Spinal cord (tissue), 10 donors: ENCODE measurements around the gene RDH13. TPM values are rescaled to one million over a fixed set of nuclear protein-coding genes. Genes with fewer than 3 reads are reported as not detected.

Experiments
- DNase-seq, 6 donors: peaks; one replicate each; pipeline versions ENCODE4 v3.0.0 to v3.0.0-alpha.2; 2013 to 2015; ENCODE audit warnings: low spot score in 6 of 6, low read depth in 4 of 6
- H3K27ac ChIP-seq: one replicate; pipeline ENCODE4 v1.5.1; 2013; ENCODE audit warnings: low read depth, low read length, control low read depth
- H3K27me3 ChIP-seq: one replicate; pipeline ENCODE4 v1.6.1; 2013; ENCODE audit warnings: low read length; ENCODE audit not compliant: control insufficient read depth, insufficient read depth
- H3K36me3 ChIP-seq: one replicate; pipeline ENCODE4 v1.6.1; 2013; ENCODE audit warnings: low read length; ENCODE audit not compliant: control insufficient read depth, insufficient read depth
- H3K4me1 ChIP-seq: one replicate; pipeline ENCODE4 v1.6.1; 2013; ENCODE audit warnings: low read length; ENCODE audit not compliant: control insufficient read depth, insufficient read depth
- H3K4me3 ChIP-seq: one replicate; pipeline ENCODE4 v1.5.1; 2013; ENCODE audit warnings: low read depth, low read length, control low read depth
- H3K9me3 ChIP-seq: one replicate; pipeline ENCODE4 v1.6.1; 2013; ENCODE audit warnings: low read length; ENCODE audit not compliant: control insufficient read depth, insufficient read depth
- WGBS: methylation state at CpG from one replicate; pipeline ENCODE4 v1.1.5; 2013; ENCODE audit warnings: missing lambda C conversion rate; ENCODE audit not compliant: insufficient coverage; 5-methylcytosine and 5-hydroxymethylcytosine counted together
- polyA plus RNA-seq, 2 donors: library from polyadenylated mRNA; unstranded; fragments of 120-200 nt; gene quantifications; one replicate each; pipeline ENCODE4 v1.2.1, GENCODE V29; 2013; ENCODE audit not compliant: insufficient read length in 2 of 2
- total RNA-seq, 2 donors: library from RNA; depleted of rRNA in 1 of 2; stranded (reverse); fragments of 120-200 nt in 1 of 2; fragments of >200 nt in 1 of 2; gene quantifications; one replicate each; pipeline versions ENCODE4 v1.2.3 to v1.2.4, GENCODE V29; 2013 to 2014
- donor health status: healthy.

The RDH13 gene
- total and polyA plus RNA-seq, 4 donors = 16.6 to 34.8 (median 18.0) TPM

DNA sequence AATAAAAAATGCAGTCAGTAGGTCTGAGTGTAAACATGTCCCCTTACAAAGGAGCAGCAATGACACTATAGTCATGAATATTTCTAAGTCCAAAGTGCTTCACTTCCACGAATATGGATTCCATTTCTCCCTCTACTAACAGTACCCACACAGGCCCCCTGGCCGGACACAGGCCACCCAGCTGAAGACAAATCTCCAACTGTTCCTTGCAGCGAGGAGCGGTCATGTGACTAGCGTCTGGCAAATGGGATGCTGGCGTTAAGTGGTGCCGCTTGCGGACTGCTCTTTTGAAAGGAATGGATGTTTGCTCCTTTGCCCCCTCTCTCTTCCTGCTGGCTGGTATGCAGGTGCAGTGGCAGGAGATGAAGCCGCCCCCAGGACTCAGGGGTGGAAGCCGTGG, 38.3 kb upstream of the RDH13 start:
- H3K36me3 ChIP-seq = peaks cover 60% of the 10 kb centered on the region
- 77% methylated on average over 4 of the region's 10 CpGs for WGBS
- no peak for DNase-seq

DNA sequence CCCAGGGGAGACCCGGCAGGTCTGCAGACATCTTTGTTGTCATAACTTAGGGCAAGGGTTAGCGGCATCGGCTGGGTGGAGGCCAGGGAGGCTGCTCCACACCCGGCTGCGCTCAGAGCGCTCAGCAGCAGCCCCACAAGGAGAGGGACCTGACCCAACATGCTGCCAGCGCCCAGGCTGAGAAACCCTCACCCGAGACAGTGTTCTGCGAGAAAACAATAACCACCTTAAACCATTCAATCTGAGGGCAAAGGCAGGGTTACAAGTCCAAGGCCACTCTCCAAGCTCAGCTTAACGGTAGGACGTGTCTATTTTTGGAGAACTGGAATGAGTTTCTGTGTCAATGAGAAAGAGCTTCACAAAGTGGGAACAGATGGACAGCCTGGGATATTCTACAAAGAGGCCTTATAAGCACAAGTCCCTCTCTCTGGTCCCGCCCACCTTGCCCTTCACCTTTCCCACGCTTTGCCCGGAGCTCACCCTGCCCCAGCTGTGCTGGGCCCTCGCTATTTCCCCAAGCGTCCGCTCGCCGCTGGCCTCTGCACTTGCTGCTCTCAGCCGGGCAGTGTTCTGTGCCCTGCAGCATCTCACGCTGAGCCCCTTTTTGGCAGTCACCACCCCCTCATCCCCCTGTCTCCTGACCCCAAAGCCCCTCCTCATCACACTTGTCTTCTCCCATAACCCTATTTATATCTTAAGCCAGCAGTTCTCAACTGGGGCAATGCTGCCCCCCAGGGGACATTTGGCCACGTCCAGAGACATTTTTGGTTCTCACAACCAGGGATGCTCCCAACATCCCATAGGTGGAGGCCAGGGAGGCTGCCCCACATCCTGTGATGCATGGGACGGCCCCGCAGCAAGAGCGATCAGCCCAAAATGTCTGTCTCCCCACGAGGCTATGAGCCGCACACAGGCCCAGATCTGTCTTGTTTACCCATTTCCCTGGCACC, 36.9 kb upstream of the RDH13 start:
- no peaks in the 10 kb centered on the region for H3K9me3 ChIP-seq
- peaks cover 72% of the 10 kb centered on the region for H3K36me3 ChIP-seq
- no peaks in the 10 kb centered on the region for H3K27me3 ChIP-seq
- 70% methylated on average over 26 of the region's 27 CpGs for WGBS
- H3K27ac ChIP-seq = no peak overlapping the region
- no peak overlapping the region for H3K4me3 ChIP-seq
- peaks cover 19% of the 10 kb centered on the region for H3K4me1 ChIP-seq
- DNase-seq = no peak

More for the DNA sequence above, 38.3 kb upstream of the RDH13 start:
- no peak overlapping the region for H3K27ac ChIP-seq
- no peaks in the 10 kb centered on the region for H3K27me3 ChIP-seq
- peaks cover 19% of the 10 kb centered on the region for H3K4me1 ChIP-seq
- H3K9me3 ChIP-seq = no peaks in the 10 kb centered on the region
- no peak overlapping the region for H3K4me3 ChIP-seq

DNA sequence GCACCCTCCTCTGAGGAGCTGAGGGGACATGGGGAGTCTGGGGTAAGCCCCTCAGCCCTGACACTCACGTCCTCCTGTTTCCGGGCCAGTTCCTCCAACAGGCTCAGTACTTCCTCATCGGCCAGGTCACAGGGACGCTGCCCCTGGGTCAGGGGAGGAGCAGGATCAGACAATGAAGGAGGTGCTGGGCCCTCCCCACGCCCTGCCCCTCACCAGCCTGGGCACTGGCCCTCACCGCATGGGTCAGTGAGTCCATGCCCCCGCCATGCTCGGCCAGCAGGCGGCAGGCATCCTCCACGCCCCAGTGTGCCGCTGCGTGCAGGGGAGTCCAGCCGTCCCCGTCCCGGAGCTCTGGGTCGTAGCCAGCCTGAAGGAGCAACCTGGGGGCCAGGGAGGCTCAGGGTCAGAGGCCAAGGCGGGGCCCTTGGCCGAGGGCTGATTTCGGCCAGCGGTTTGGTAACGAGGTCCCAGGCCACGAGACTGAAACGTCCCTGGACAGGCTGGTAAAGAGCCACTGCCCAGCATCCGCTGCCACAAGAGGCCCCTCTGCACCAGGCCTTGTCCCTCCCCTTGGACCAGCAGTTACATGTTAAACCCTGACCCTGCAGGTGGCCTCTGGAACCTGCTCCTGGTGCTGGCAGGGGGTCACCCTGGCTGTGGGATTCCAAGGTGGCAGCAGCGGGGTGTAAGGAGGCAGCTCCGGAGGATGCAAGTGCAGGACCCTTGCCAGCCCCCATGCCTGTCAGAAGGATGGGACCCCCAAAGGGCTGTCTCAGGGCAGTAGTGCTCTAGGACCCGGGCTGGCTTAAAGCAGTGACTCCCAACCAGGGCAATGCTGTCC, 36.0 kb upstream of the RDH13 start:
- H3K9me3 ChIP-seq = no peaks in the 10 kb centered on the region
- peaks cover 19% of the 10 kb centered on the region for H3K4me1 ChIP-seq
- DNase-seq = no peak
- no peak overlapping the region for H3K27ac ChIP-seq
- H3K27me3 ChIP-seq = no peaks in the 10 kb centered on the region
- peaks cover 81% of the 10 kb centered on the region for H3K36me3 ChIP-seq
- 86% methylated on average over 25 of the region's 27 CpGs for WGBS
- H3K4me3 ChIP-seq = no peak overlapping the region

DNA sequence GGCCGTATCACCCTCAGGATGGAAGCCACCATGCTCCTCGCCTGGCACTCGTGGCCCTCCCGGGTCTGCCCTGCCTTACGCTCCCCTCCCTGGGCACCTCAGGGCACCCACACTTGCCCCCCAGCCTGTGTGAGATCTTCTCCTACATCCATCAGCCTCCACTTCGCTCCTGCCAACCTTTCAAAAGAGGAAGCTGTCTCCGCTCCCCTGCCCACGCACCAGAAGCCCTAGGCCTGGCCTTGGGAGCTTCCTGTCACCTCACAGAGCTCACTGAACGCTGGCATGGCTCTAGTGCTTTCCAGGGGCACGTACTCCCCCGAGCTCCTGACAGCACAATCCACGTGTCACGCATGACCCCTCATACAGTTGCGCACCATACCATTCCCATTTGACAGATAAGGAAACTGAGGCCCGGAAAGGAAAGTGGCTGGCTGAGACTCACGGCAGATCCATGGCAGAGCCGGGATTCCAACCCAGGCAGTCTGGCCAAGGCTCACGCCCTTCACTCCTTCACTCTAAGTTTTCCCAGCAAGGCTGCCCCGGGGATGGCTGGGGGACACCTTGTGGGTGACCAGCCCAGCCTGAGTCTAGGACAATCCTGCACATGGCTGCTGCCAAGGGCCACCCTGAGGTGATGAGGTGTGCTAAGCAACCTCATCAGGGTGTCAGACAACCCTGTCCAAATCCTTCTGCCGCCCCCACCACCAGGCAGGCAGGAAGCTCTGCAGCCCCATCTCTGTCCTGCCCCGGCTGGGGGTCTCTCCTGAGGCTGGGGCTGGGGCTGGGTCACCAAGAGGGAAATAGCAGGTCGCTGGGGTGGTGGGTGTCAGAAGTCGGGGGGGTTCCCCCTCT, 35.1 kb upstream of the RDH13 start:
- H3K27me3 ChIP-seq = no peaks in the 10 kb centered on the region
- H3K9me3 ChIP-seq = no peaks in the 10 kb centered on the region
- H3K27ac ChIP-seq = no peak overlapping the region
- H3K4me1 ChIP-seq = peaks cover 19% of the 10 kb centered on the region
- peaks cover 77% of the 10 kb centered on the region for H3K36me3 ChIP-seq
- 93% methylated on average over 22 of the region's 23 CpGs for WGBS
- DNase-seq = no peak
- no peak overlapping the region for H3K4me3 ChIP-seq

DNA sequence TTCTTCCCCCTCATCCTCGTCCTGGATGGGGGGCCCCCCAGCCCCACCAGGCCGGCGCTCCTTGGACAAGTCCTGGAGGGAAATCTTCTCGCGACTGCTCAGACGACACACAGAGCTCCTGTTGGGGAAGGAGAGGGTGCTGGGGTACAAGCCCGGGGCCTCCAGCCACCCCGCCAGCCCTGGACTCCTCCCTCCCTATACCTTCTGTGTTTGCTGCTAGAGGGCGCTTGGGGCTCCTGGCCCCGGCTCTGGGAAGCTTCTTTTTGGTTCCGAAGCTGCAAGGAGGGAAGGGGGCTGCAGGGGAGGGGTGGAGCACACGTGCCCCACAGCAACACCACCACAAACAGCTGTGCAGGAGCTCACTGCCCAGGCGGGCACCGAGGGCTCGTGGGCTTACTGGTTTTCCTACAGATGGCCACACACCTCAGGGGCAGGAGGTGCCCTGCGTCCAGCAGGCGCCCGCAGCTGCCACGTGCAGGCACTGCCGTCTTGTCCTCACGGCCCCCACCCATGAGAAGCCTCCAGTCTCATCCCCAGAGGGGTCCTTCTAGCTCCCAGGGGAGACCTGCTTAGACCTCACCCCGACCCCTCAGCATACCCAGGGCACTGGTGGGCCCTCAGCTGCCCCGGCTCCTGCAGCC, 33.2 kb upstream of the RDH13 start:
- Histone ChIP-seq H3K4me1 (peaks cover 12% of the 10 kb centered on the region), H3K36me3 (peaks cover 82% of the 10 kb centered on the region), H3K27ac (no peak overlapping the region), H3K4me3 (no peak overlapping the region), H3K9me3 (no peaks in the 10 kb centered on the region), H3K27me3 (no peaks in the 10 kb centered on the region)
- WGBS = 78% methylated on average over 13 of the region's 23 CpGs
- DNase-seq = no peak

DNA sequence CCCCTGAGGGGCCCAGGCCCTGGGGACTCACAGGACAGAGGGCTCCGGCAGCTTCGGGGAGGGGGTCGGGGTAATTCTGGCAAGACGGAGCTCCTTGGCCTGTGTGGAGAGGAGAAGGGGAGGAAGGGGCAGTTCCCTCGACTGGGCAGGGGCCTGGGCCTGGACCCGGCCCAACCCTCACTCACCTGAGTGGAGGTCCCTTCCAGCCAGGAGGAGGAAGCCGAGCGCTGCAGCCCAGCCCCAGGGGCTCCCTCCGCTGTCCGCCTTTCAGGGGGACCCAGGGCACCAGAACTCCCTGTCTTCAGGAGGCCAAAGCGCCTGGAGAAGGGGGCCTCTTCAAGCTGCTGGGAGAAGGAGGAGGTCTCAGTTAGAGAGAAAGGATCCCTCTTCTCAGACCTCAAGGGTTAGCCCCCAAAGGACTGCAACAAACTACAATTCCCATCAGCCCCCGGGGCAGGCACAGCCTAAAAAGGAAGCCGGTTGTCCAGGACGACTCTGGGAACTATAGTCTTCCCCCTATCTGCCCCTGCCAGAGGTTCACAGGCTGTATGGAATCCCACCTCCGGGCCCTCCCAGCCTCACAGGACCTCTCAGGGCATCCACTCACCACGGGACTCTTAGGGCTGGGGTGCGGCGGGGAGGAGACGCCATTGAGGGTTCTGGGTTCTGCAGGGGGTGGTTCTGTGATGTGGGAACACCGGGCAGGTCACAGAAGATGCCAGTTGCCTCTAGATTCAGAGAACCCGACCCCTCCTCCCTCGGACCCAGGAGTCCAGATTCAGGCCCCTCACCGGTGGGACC, 32.5 kb upstream of the RDH13 start:
- peaks cover 9% of the 10 kb centered on the region for H3K4me1 ChIP-seq
- H3K4me3 ChIP-seq = no peak overlapping the region
- DNase-seq = no peak
- H3K9me3 ChIP-seq = no peaks in the 10 kb centered on the region
- H3K27me3 ChIP-seq = no peaks in the 10 kb centered on the region
- 79% methylated on average over 12 of the region's 23 CpGs for WGBS
- no peak overlapping the region for H3K27ac ChIP-seq
- H3K36me3 ChIP-seq = peaks cover 82% of the 10 kb centered on the region

DNA sequence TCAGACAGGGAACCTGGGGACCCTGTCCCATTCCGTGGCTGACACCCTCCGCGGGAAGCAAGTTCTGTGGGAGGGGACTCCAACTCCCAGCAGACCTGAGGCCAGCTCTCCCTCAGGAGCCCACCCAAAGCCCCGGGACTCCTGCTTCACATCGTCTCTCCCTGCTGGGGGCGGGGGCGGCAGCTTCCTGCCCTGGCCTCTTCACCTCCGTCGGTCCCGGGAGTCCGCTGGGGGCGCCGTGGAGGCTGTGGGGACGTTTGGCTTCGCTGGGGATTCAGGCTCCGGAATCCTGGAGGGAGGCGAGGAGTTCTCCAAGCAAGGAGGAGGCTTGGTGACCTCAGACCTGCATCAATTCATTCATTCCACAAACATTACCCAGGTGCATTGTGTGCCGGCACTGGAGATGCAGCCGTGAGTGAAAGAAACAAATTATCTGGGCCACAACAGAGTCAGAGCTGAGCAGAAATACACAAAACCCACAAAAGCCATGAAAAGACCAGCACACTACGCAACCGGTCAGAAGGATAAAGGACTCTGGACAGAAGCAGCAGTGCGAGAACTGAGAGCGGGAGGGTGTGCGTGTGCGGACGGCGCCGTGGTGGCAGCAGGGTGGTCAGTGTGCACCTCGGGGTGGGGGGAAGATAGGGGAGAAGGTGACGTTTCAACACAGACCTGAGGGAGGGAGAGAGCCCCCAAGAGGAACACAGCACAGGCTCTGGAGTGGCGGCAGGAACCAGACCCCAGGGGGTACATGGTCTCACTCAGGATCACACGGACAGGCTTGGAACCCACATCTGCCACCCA, 31.7 kb upstream of the RDH13 start:
- 86% methylated on average over 23 of the region's 32 CpGs for WGBS
- Histone ChIP-seq H3K4me3 (no peak overlapping the region), H3K4me1 (peaks cover 5% of the 10 kb centered on the region), H3K9me3 (no peaks in the 10 kb centered on the region), H3K27me3 (no peaks in the 10 kb centered on the region), H3K27ac (no peak overlapping the region), H3K36me3 (peaks cover 78% of the 10 kb centered on the region)
- no peak for DNase-seq
